B cell (primary cell): ENCODE data around the gene CASTOR1. TPM values are rescaled to one million over a fixed set of nuclear protein-coding genes. Genes with fewer than 3 reads are reported as not detected.

Experiments used
- ATAC-seq: fragments of 200-7000 bp; cut with Tn5 transposase; one replicate; pipeline ENCODE4 v1.10.0; 2021; ENCODE audit warnings: low read depth, mild to moderate bottlenecking, moderate number of reproducible peaks, moderate library complexity
- CTCF ChIA-PET: fragments of 350-600 bp; sonication (Branson Sonifier 250); formaldehyde crosslinking; loops from one replicate; lab custom pipeline; 2021; ENCODE audit warnings: antibody characterized with exemption, inconsistent platforms; lab: Charles Lee
- POLR2A ChIA-PET: fragments of 350-600 bp; sonication (Branson Sonifier 250); formaldehyde crosslinking; loops from one replicate; lab custom pipeline; 2021; ENCODE audit warnings: antibody characterized with exemption; lab: Charles Lee
- DNase-seq: peaks from one replicate; pipeline ENCODE4 v3.0.0; 2013
- H2AFZ ChIP-seq: 2 replicates; pipeline ENCODE4 v1.6.1; 2012; ENCODE audit warnings: mild to moderate bottlenecking, low read depth, low read length; ENCODE audit not compliant: insufficient read depth, poor library complexity, severe bottlenecking
- H3K27ac ChIP-seq, 2 donors: 1 replicate in 1 of 2; 2 replicates in 1 of 2; pipeline ENCODE4 v1.5.1; 2012 to 2013; ENCODE audit warnings: low read length in 2 of 2, mild to moderate bottlenecking in 2 of 2, moderate library complexity in 1 of 2
- H3K27me3 ChIP-seq, 4 experiments: fragments of 200-600 bp in 1 of 4; sonication (generic) in 1 of 4; replicated peaks in 1 of 4; 1 replicate in 2 of 4; 2 replicates in 2 of 4; pipeline versions ENCODE4 v1.6.1 to v1.7.0; 2013 to 2016; ENCODE audit warnings: low read length in 3 of 4, mild to moderate bottlenecking in 2 of 4, mixed read lengths in 1 of 4, moderate library complexity in 1 of 4; ENCODE audit not compliant: insufficient read depth in 4 of 4, control insufficient read depth in 3 of 4; ENCODE audit errors: control extremely low read depth in 1 of 4
- H3K36me3 ChIP-seq, 2 experiments: replicated peaks in 1 of 2; 1 replicate in 1 of 2; 2 replicates in 1 of 2; pipeline versions ENCODE4 v1.6.1 to v1.7.1; 2013; ENCODE audit warnings: low read length in 1 of 2; ENCODE audit not compliant: insufficient read depth in 2 of 2, control insufficient read depth in 1 of 2; ENCODE audit errors: control extremely low read depth in 1 of 2, extremely low read depth in 1 of 2
- H3K4me1 ChIP-seq, 2 donors: fragments of 200-600 bp in 1 of 2; sonication (generic) in 1 of 2; 1 replicate in 1 of 2; 2 replicates in 1 of 2; pipeline versions ENCODE4 v1.5.1 to v1.6.1; 2013 to 2017; ENCODE audit warnings: low read length in 2 of 2; ENCODE audit not compliant: control insufficient read depth in 2 of 2, insufficient read depth in 2 of 2
- H3K4me2 ChIP-seq: replicated peaks from 2 replicates; pipeline ENCODE3; 2012; ENCODE audit warnings: mild to moderate bottlenecking, low read depth, low read length; ENCODE audit not compliant: poor library complexity, severe bottlenecking
- H3K4me3 ChIP-seq, 5 experiments: fragments of 200-600 bp in 1 of 5; sonication (generic) in 1 of 5; 1 replicate in 3 of 5; 2 replicates in 2 of 5; pipeline versions ENCODE4 v1.5.1 to v1.7.0; 2011 to 2016; ENCODE audit warnings: low read length in 4 of 5, mild to moderate bottlenecking in 4 of 5, low read depth in 2 of 5, control low read depth in 1 of 5, moderate library complexity in 1 of 5; ENCODE audit not compliant: insufficient read depth in 1 of 5; ENCODE audit errors: control extremely low read depth in 1 of 5, extremely low read depth in 1 of 5
- H3K79me2 ChIP-seq: fragments of 200-600 bp; sonication (generic); one replicate; pipeline ENCODE4 v1.6.0; 2016; ENCODE audit warnings: low read length; ENCODE audit not compliant: control insufficient read depth, insufficient read depth
- H3K9ac ChIP-seq: fragments of 200-600 bp; sonication (generic); 2 replicates; pipeline ENCODE4 v1.6.1; 2017; ENCODE audit warnings: mild to moderate bottlenecking, low read length, moderate library complexity
- H3K9me3 ChIP-seq, 3 donors: one replicate each; pipeline versions ENCODE4 v1.6.1 to v1.7.1; 2013; ENCODE audit warnings: low read length in 2 of 3; ENCODE audit not compliant: control insufficient read depth in 2 of 3, insufficient read depth in 1 of 3; ENCODE audit errors: control extremely low read depth in 1 of 3
- H4K20me1 ChIP-seq: 2 replicates; pipeline ENCODE4 v1.6.0; 2012; ENCODE audit warnings: mild to moderate bottlenecking, low read length; ENCODE audit not compliant: insufficient read depth, control insufficient read depth, poor library complexity, severe bottlenecking
- H3K27ac Mint-ChIP-seq: one replicate; pipeline ENCODE4 v1.8.0; 2021; ENCODE audit warnings: mixed read lengths
- H3K27me3 Mint-ChIP-seq: one replicate; pipeline ENCODE4 v1.8.0; 2021; ENCODE audit warnings: mixed read lengths
- H3K4me1 Mint-ChIP-seq: one replicate; pipeline ENCODE4 v1.8.0; 2021; ENCODE audit warnings: mixed read lengths
- H3K4me3 Mint-ChIP-seq: one replicate; pipeline ENCODE4 v1.8.0; 2021; ENCODE audit warnings: mixed read lengths
- H3K9me3 Mint-ChIP-seq: one replicate; pipeline ENCODE4 v1.8.0; 2022; ENCODE audit warnings: mixed read lengths; ENCODE audit not compliant: insufficient read depth
- EZH2 ChIP-seq: IDR thresholded peaks from 2 replicates; pipeline ENCODE4 v1.6.1; 2012; ENCODE audit warnings: borderline replicate concordance, low read depth, mild to moderate bottlenecking, moderate library complexity, low read length; ENCODE audit not compliant: insufficient read depth, poor library complexity, severe bottlenecking
- WGBS: methylation state at CpG from one replicate; pipeline ENCODE4 v1.1.5; 2013; ENCODE audit warnings: missing lambda C conversion rate; ENCODE audit not compliant: insufficient coverage; 5-methylcytosine and 5-hydroxymethylcytosine counted together
- intact Hi-C: fragments of 100-400 bp; cut with micrococcal nuclease; formaldehyde crosslinking; loops from one replicate; pipeline ENCODE4 v1.10.0; 2022
- polyA plus RNA-seq: library from polyadenylated mRNA; depleted of rRNA; stranded (reverse); fragments of >200 nt; gene quantifications from 2 replicates; pipeline ENCODE4 v1.2.3, GENCODE V29; 2012
- total RNA-seq, 2 donors: library from RNA; stranded (reverse); fragments of 120-200 nt in 1 of 2; gene quantifications; 1 replicate in 1 of 2; 2 replicates in 1 of 2; pipeline versions ENCODE4 v1.2.3 to v1.2.4, GENCODE V29; 2013 to 2022
- TF ChIP-seq, protein P1 (sequence below): fragments of 200-600 bp; IDR thresholded peaks from one replicate; pipeline ENCODE4 v1.8.0; 2022; ENCODE audit warnings: antibody characterized with exemption, mild to moderate bottlenecking

The CASTOR1 gene
- total and polyA plus RNA-seq, 2 donors (not counting 1 experiment from before 2014, with no cell fraction given): 16.3 to 18.4 TPM

GRCh38 chr22:30321461-30321860 is 32.2 kb upstream of the CASTOR1 start:
- Mint-ChIP-seq H3K27ac (no peak overlapping the region), H3K4me1 (peaks cover 76% of the 10 kb centered on the region), H3K27me3 (no peaks in the 10 kb centered on the region), H3K9me3 (no peaks in the 10 kb centered on the region), H3K4me3 (no peak overlapping the region)
- H3K36me3 ChIP-seq: peaks cover 0 to 32% of the 10 kb centered on the region in 2 experiments
- CTCF ChIA-PET: interaction anchor here (0.9 to 5.3 kb wide), 3 partner anchors 21 to 33 kb away, joined by 3 to 31 read pairs (median 3); partner anchors contain the start of gene CASTOR1
- peaks cover 98% of the 10 kb centered on the region for H3K79me2 ChIP-seq
- H3K9me3 ChIP-seq: no peaks in the 10 kb centered on the region
- no peak overlapping the region for H3K4me2 ChIP-seq
- no peak overlapping the region for H3K27ac ChIP-seq
- H2AFZ ChIP-seq: no peak overlapping the region
- peaks cover 79% of the 10 kb centered on the region for H4K20me1 ChIP-seq
- POLR2A ChIA-PET: no interaction called here
- H3K9ac ChIP-seq: no peak overlapping the region
- TF ChIP-seq, protein P1, sequence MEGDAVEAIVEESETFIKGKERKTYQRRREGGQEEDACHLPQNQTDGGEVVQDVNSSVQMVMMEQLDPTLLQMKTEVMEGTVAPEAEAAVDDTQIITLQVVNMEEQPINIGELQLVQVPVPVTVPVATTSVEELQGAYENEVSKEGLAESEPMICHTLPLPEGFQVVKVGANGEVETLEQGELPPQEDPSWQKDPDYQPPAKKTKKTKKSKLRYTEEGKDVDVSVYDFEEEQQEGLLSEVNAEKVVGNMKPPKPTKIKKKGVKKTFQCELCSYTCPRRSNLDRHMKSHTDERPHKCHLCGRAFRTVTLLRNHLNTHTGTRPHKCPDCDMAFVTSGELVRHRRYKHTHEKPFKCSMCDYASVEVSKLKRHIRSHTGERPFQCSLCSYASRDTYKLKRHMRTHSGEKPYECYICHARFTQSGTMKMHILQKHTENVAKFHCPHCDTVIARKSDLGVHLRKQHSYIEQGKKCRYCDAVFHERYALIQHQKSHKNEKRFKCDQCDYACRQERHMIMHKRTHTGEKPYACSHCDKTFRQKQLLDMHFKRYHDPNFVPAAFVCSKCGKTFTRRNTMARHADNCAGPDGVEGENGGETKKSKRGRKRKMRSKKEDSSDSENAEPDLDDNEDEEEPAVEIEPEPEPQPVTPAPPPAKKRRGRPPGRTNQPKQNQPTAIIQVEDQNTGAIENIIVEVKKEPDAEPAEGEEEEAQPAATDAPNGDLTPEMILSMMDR: no peak
- no peak for TF ChIP-seq EZH2
- no peaks in the 10 kb centered on the region for H3K27me3 ChIP-seq
- H3K4me3 ChIP-seq: no peak overlapping the region
- DNase-seq: no peak
- H3K4me1 ChIP-seq: peaks cover 28 to 52% of the 10 kb centered on the region in 2 donors
- intact Hi-C loops: no loop called here
- ATAC-seq: no peak
- WGBS: 73% methylated on average over 2 of the region's 2 CpGs

- H3K36me3 ChIP-seq: peaks cover 0 to 41% of the 10 kb centered on the region in 2 experiments
- POLR2A ChIA-PET: no interaction called here
- CTCF ChIA-PET: no interaction called here
These were observed 30.8 kb upstream of the CASTOR1 start for GRCh38 chr22:30320021-30320556.

More at GRCh38 chr22:30320021-30320556, 30.8 kb upstream of the CASTOR1 start:
- Mint-ChIP-seq H3K4me1 (peaks cover 77% of the 10 kb centered on the region), H3K4me3 (no peak overlapping the region), H3K27ac (no peak overlapping the region), H3K27me3 (no peaks in the 10 kb centered on the region), H3K9me3 (no peaks in the 10 kb centered on the region)
- H3K4me2 ChIP-seq: no peak overlapping the region
- no peak overlapping the region for H3K4me3 ChIP-seq
- no peak for TF ChIP-seq EZH2
- TF ChIP-seq, protein P1: no peak
- peaks cover 98% of the 10 kb centered on the region for H3K79me2 ChIP-seq
- H4K20me1 ChIP-seq: peaks cover 67% of the 10 kb centered on the region
- WGBS: 100% methylated on average over 3 of the region's 3 CpGs
- H3K27me3 ChIP-seq: no peaks in the 10 kb centered on the region
- H3K9me3 ChIP-seq: no peaks in the 10 kb centered on the region
- intact Hi-C loops: no loop called here
- no peak for ATAC-seq
- DNase-seq: no peak
- no peak overlapping the region for H3K27ac ChIP-seq
- H2AFZ ChIP-seq: no peak overlapping the region
- no peak overlapping the region for H3K9ac ChIP-seq
- H3K4me1 ChIP-seq: peaks cover 33 to 54% of the 10 kb centered on the region in 2 donors
